ENCODE measurements around the gene SNRPD1.
"Not testable (repeated sequence)": the region's sequence is repeated elsewhere in the genome, so short reads cannot be mapped to it uniquely, and the experiment has no call there.

The SNRPD1 gene

GRCh38 chr18:21638822-21639221 lies 26.7 kb downstream of the SNRPD1 start:
- no peak for DNase-seq

GRCh38 chr18:21640375-21640774 lies 28.3 kb downstream of the SNRPD1 start:
- not testable (repeated sequence) for DNase-seq

- DNase-seq = no peak
Measured at GRCh38 chr18:21650311-21650710, 38.2 kb downstream of the SNRPD1 start.

- no peak for DNase-seq
Measured at GRCh38 chr18:21652073-21652472, 40.0 kb downstream of the SNRPD1 start.

- no peak for DNase-seq
Measured at GRCh38 chr18:21653361-21653760, 41.2 kb downstream of the SNRPD1 start.

GRCh38 chr18:21656402-21656801 lies 44.3 kb downstream of the SNRPD1 start:
- no peak for DNase-seq

DNA sequence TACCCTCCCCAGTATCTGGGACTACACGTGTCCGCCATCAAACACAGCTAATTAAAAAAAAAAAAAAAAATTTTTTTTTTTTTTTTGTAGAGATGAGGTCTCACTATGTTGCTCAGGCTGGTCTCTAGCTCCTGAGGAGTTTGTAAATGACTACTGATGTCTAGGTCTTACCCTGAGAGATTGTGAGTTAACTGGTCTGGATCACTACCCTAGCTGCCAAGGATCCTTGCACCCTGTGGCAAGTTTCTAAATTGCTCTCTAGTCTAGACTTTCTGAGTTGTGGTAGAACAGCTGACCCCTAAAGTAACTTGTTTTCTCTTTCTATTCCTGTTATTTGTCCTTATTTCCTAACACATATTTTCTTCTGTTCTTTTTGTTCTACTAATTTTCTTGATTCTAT lies 48.0 kb downstream of the SNRPD1 start:
- no peak for DNase-seq

DNA sequence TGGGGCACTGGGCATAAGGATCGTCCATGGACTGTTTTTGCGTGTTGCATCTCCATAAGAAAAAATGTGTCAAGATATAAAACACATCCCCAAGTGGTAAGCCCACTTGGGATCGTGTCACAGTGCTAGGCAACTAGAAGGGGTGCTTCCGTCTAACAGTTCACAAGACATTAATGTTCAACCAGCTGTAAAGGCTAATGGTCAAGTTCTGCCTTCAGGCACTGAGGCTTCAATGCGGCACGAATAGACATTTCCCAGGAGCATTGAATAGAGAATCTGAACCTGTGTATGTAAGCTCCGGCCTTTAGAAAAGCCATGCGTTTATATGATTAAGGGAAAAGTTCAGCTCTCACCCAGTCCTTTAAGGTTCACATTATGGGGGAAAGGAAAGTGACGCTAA lies 50.5 kb downstream of the SNRPD1 start:
- DNase-seq = no peak

GRCh38 chr18:21663578-21663977 lies 51.5 kb downstream of the SNRPD1 start:
- DNase-seq = no peak

DNA sequence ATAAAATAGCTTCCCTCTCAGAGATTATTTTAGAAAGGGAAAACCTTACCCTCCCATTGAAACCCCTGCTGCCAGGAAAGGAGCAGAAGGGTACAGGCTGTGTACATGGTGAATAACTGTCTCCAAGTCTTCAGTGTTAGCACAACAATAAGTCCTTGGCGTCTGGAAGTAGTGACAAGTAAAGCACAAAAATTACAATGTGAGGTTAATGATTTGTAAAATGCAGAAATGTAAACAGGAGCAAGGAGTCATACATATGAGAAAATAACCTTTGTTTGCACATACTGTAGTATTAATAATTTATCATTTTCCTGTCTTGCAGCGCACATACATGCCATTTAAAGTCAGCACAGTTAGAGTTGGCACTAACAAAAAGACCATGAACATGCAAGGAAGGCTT lies 52.0 kb downstream of the SNRPD1 start:
- DNase-seq = no peak

DNA sequence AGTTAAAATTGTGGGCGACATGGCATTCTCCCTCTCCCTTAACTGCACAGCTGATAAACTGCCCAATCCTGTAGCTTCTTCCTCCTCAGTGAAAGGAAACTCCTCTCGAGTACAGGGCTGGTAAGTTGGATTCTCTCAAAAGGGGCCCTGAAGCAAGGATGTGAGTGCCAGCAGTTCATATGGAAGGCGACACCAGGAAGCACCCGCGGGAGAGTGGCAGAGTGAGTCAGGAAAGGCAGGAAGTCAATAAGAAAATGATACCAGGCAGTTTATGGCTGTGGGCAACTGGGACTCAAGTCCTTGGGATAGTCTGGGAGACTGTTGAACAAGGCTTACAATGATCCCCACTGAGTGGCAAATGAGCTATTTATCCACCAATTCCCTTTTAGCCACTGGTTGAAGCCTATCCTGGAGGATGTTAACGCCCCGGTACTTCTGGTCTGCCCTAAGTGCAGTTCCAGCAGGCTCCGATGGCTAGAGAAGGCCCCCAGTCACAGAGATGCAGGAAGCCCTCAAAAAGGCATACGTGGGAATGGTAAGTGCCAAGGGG lies 57.7 kb downstream of the SNRPD1 start:
- DNase-seq = no peak

- no peak for DNase-seq
Measured at GRCh38 chr18:21672521-21673267, 60.6 kb downstream of the SNRPD1 start.

- not testable (repeated sequence) for DNase-seq
Measured at GRCh38 chr18:21675354-21675753, 63.2 kb downstream of the SNRPD1 start.

DNA sequence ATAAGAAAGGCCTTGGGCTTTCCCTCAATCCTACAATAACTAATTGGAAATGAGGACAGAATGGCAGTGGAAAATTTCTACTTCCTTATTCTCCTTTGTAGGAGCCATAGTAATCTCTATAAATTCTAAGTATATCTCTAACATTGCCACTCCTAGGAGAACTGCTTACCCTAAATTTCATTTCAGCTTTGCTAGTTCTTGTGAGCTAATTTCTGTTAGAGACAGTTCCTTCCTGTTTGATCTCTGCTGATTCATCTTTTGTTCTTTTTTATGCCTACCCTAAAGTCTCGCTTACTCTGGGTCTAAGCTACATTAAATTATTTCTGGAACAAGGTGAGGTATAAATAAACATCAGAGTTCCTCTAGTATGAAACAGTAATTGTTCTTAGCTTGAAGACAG lies 66.7 kb downstream of the SNRPD1 start:
- DNase-seq = no peak

DNA sequence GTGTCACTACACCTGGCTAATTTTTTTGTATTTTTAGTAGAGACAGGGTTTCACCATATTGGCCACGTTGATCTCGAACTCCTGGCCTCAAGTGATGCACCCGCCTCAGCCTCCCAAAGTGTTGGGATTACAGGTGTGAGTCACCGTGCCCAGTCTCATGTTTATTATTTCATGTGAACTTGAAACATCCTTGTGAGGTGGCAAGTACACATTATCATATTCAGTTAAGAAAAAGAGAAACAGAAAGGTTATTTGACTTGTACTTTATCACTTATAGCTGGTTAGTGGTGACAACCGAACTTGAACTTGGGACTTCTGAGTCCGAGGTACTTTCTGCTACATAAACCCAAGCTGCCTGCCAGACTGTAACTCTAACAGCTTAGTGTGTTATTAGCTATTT lies 68.0 kb downstream of the SNRPD1 start:
- DNase-seq = no peak

GRCh38 chr18:21682371-21683051 lies 70.4 kb downstream of the SNRPD1 start:
- no peak for DNase-seq
